Prostate gland (tissue), 2 donors: ENCODE data around the gene P2RY2.

Experiments
- CTCF ChIP-seq, 4 experiments: fragments of 200-600 bp in 2 of 4; fragments of 450-650 bp in 2 of 4; sonication (generic) in 2 of 4; IDR thresholded peaks; 1 replicate in 3 of 4; 2 replicates in 1 of 4; pipeline ENCODE4 v1.5.1; 2016 to 2019; ENCODE audit warnings: antibody characterized with exemption in 4 of 4, mild to moderate bottlenecking in 2 of 4, moderate library complexity in 2 of 4
- POLR2A ChIP-seq: fragments of 450-650 bp; IDR thresholded peaks from one replicate; pipeline ENCODE4 v1.6.1; 2016; ENCODE audit warnings: antibody characterized with exemption, mild to moderate bottlenecking
- POLR2AphosphoS5 ChIP-seq: sonication (generic); formaldehyde crosslinking; IDR thresholded peaks from one replicate; pipeline ENCODE4 v1.6.1; 2017; ENCODE audit warnings: antibody characterized with exemption

- TF ChIP-seq POLR2AphosphoS5 (no peak), CTCF (IDR thresholded peaks at IDR 0.05) (no peak), POLR2A (no peak)
These were observed 323 bp upstream of the P2RY2 start for GRCh38 chr11:73217810-73218105.
